GM23338 (cell line): Measurements from ENCODE around the gene PGM1. TPM values are rescaled to one million over a fixed set of nuclear protein-coding genes. Genes with fewer than 3 reads are reported as not detected.

Experiments used
- ATAC-seq: fragments of 200-7000 bp; cut with Tn5 transposase; 3 replicates; pipeline ENCODE4 v1.9.1; 2020
- DNase-seq: peaks from one replicate; pipeline ENCODE4 v3.0.0-alpha.2; 2015; ENCODE audit warnings: low spot score
- H2AFZ ChIP-seq: fragments of 200-600 bp; sonication (generic); 2 replicates; pipeline ENCODE4 v1.8.0; 2016; ENCODE audit warnings: antibody characterized with exemption, mild to moderate bottlenecking, moderate library complexity
- H3F3A ChIP-seq: fragments of 200-600 bp; sonication (generic); replicated peaks from 2 replicates; pipeline ENCODE4 v1.8.0; 2017; ENCODE audit warnings: antibody characterized with exemption, mixed run types, low read depth
- H3K27ac ChIP-seq: fragments of 200-600 bp; sonication (generic); 2 replicates; pipeline ENCODE4 v1.6.1; 2016; ENCODE audit warnings: low read depth
- H3K27me3 ChIP-seq: fragments of 200-600 bp; sonication (generic); 2 replicates; pipeline ENCODE4 v1.8.0; 2016; ENCODE audit warnings: mild to moderate bottlenecking, mixed run types, moderate library complexity; ENCODE audit not compliant: insufficient read depth
- H3K36me3 ChIP-seq: fragments of 200-600 bp; sonication (generic); 2 replicates; pipeline ENCODE4 v1.8.0; 2016; ENCODE audit warnings: mild to moderate bottlenecking; ENCODE audit not compliant: insufficient read depth
- H3K4me1 ChIP-seq: fragments of 200-600 bp; sonication (generic); 2 replicates; pipeline ENCODE4 v1.8.0; 2016; ENCODE audit warnings: mild to moderate bottlenecking, moderate library complexity; ENCODE audit not compliant: insufficient read depth
- H3K4me2 ChIP-seq: fragments of 200-600 bp; sonication (generic); 2 replicates; pipeline ENCODE4 v1.7.1; 2017; ENCODE audit warnings: mixed run types
- H3K4me3 ChIP-seq: fragments of 200-600 bp; sonication (generic); 2 replicates; pipeline ENCODE4 v1.6.1; 2016; ENCODE audit warnings: mixed run types
- H3K79me2 ChIP-seq: fragments of 200-600 bp; sonication (generic); replicated peaks from 2 replicates; pipeline ENCODE4 v1.8.0; 2017; ENCODE audit warnings: mild to moderate bottlenecking; ENCODE audit not compliant: insufficient read depth
- H3K9me2 ChIP-seq: fragments of 200-600 bp; sonication (generic); 2 replicates; pipeline ENCODE4 v1.8.0; 2017; ENCODE audit not compliant: insufficient read depth
- H4K20me1 ChIP-seq: fragments of 200-600 bp; sonication (generic); replicated peaks from 2 replicates; pipeline ENCODE4 v1.8.0; 2017; ENCODE audit warnings: mild to moderate bottlenecking; ENCODE audit not compliant: insufficient read depth
- H3K27ac Mint-ChIP-seq: 2 replicates; pipeline ENCODE4 v1.8.0; 2020; ENCODE audit warnings: inconsistent platforms, mild to moderate bottlenecking, moderate library complexity, mixed read lengths
- H3K27me3 Mint-ChIP-seq: 3 replicates; pipeline ENCODE4 v1.8.0; 2022; ENCODE audit warnings: low read depth, mild to moderate bottlenecking, moderate library complexity, mixed read lengths, inconsistent platforms; ENCODE audit not compliant: insufficient read depth, poor library complexity
- H3K36me3 Mint-ChIP-seq: 3 replicates; pipeline ENCODE4 v1.8.0; 2021; ENCODE audit warnings: low read depth, mild to moderate bottlenecking, inconsistent platforms, moderate library complexity, mixed read lengths
- H3K4me1 Mint-ChIP-seq: 3 replicates; pipeline ENCODE4 v1.8.0; 2020; ENCODE audit warnings: mild to moderate bottlenecking, inconsistent platforms, mixed read lengths
- H3K4me3 Mint-ChIP-seq: 3 replicates; pipeline ENCODE4 v1.8.0; 2021; ENCODE audit warnings: moderate library complexity, mild to moderate bottlenecking, inconsistent platforms, mixed read lengths
- H3K9me3 Mint-ChIP-seq: 3 replicates; pipeline ENCODE4 v1.8.0; 2020; ENCODE audit warnings: moderate library complexity, mild to moderate bottlenecking, inconsistent platforms, mixed read lengths
- CREB1 ChIP-seq: fragments of 250-450 bp; sonication (Bioruptor Pico); IDR thresholded peaks from 2 replicates; pipeline ENCODE4 v1.5.0; 2020; ENCODE audit warnings: low read depth, mild to moderate bottlenecking, moderate library complexity
- CTCF ChIP-seq, 2 experiments: fragments of 200-600 bp in 1 of 2; sonication (generic) in 1 of 2; conservative IDR thresholded peaks; 2 replicates each; pipeline versions ENCODE4 v1.5.1 to v1.6.1; 2016 to 2017; ENCODE audit warnings: antibody characterized with exemption in 2 of 2, low read depth in 2 of 2, mild to moderate bottlenecking in 2 of 2, moderate library complexity in 1 of 2
- ETS1 ChIP-seq: IDR thresholded peaks from 2 replicates; pipeline ENCODE4 v1.6.1; 2016; ENCODE audit warnings: antibody characterized with exemption
- EZH2 ChIP-seq: fragments of 200-600 bp; sonication (generic); IDR thresholded peaks from one replicate; pipeline ENCODE4 v1.8.0; 2017; ENCODE audit warnings: antibody characterized with exemption, mild to moderate bottlenecking, low read depth; ENCODE audit not compliant: unreplicated experiment
- EZH2phosphoT487 ChIP-seq: fragments of 200-600 bp; sonication (generic); IDR thresholded peaks from one replicate; pipeline ENCODE4 v1.8.1; 2018; ENCODE audit warnings: antibody characterized with exemption; ENCODE audit not compliant: unreplicated experiment
- JUNB ChIP-seq: IDR thresholded peaks from one replicate; pipeline ENCODE4 v1.6.1; 2016; ENCODE audit warnings: antibody characterized with exemption; ENCODE audit not compliant: unreplicated experiment
- NANOG ChIP-seq: IDR thresholded peaks from 2 replicates; pipeline ENCODE4 v1.6.1; 2016; ENCODE audit warnings: antibody characterized with exemption, borderline replicate concordance
- POLR2AphosphoS5 ChIP-seq: IDR thresholded peaks from 2 replicates; pipeline ENCODE4 v1.6.1; 2016; ENCODE audit warnings: antibody characterized with exemption, low read depth
- REST ChIP-seq: IDR thresholded peaks from one replicate; pipeline ENCODE4 v1.6.1; 2018; ENCODE audit warnings: antibody characterized with exemption; ENCODE audit not compliant: unreplicated experiment
- STAT1 ChIP-seq: IDR thresholded peaks from one replicate; pipeline ENCODE4 v1.6.1; 2016; ENCODE audit warnings: antibody characterized with exemption; ENCODE audit not compliant: unreplicated experiment
- ZNF114 ChIP-seq: fragments of 250-450 bp; sonication (Bioruptor Pico); IDR thresholded peaks from 2 replicates; pipeline ENCODE4 v1.5.0; 2020; ENCODE audit warnings: mild to moderate bottlenecking, moderate library complexity
- polyA plus RNA-seq: library from polyadenylated mRNA; unstranded; fragments of >200 nt; fragmentation: Nextera tagmentation; extraction: Ambion mirVana; gene quantifications from 2 replicates; pipeline ENCODE4 v1.2.1, GENCODE V29; 2016
- total RNA-seq: library from RNA; depleted of rRNA; stranded (reverse); fragments of >200 nt; shearing (Covaris generic); gene quantifications from 2 replicates; pipeline ENCODE4 v1.2.3, GENCODE V29; 2014

PGM1 gene
- total and polyA plus RNA-seq, 2 experiments from 2014 or later, result 20.9 to 71.9 TPM

GRCh38 chr1:63600248-63600647, 7.0 kb downstream of the PGM1 start:
- H3F3A ChIP-seq, result no peaks in the 10 kb centered on the region
- no peaks in the 10 kb centered on the region for H3K36me3 ChIP-seq
- H3K9me3 Mint-ChIP-seq, result no peaks in the 10 kb centered on the region
- no peaks in the 10 kb centered on the region for H3K36me3 Mint-ChIP-seq
- no peak overlapping the region for H3K27ac ChIP-seq
- peaks cover 5% of the 10 kb centered on the region for H3K79me2 ChIP-seq
- H3K4me1 Mint-ChIP-seq, result peaks cover 16% of the 10 kb centered on the region
- no peaks in the 10 kb centered on the region for H3K27me3 Mint-ChIP-seq
- no peak overlapping the region for H3K4me2 ChIP-seq
- H3K27ac Mint-ChIP-seq, result no peak overlapping the region
- no peak overlapping the region for H3K4me3 ChIP-seq
- H3K4me1 ChIP-seq, result peaks cover 7% of the 10 kb centered on the region; the same call in 1 of the 2 replicates
- DNase-seq (no peak), ATAC-seq (no peak)
- H3K27me3 ChIP-seq, result no peaks in the 10 kb centered on the region
- no peak overlapping the region for H2AFZ ChIP-seq
- no peak for TF ChIP-seq ETS1
- TF ChIP-seq CREB1 (CRISPR knock-in tag), result no peak
- no peak for TF ChIP-seq STAT1
- TF ChIP-seq REST, result no peak
- TF ChIP-seq EZH2, result no peak
- TF ChIP-seq ZNF114, result no peak
- no peak for TF ChIP-seq POLR2AphosphoS5
- no peak for TF ChIP-seq CTCF (conservative IDR thresholded peaks at IDR 0.05; ENCODE audit: low read depth in 2 of 2)
- no peak for TF ChIP-seq JUNB
- no peak for TF ChIP-seq NANOG
- H3K4me3 Mint-ChIP-seq, result no peak overlapping the region
- H4K20me1 ChIP-seq, result peaks cover 9% of the 10 kb centered on the region
- peaks cover 6% of the 10 kb centered on the region for H3K9me2 ChIP-seq

GRCh38 chr1:63601061-63601460, 7.8 kb downstream of the PGM1 start:
- ATAC-seq (no peak), DNase-seq (no peak)
- Histone ChIP-seq H3K4me3 (no peak overlapping the region), H3K36me3 (no peaks in the 10 kb centered on the region), H3K9me2 (peaks cover 6% of the 10 kb centered on the region), H3F3A (no peaks in the 10 kb centered on the region), H3K4me2 (no peak overlapping the region), H3K27me3 (no peaks in the 10 kb centered on the region), H2AFZ (no peak overlapping the region), H4K20me1 (peaks cover 9% of the 10 kb centered on the region), H3K79me2 (peaks cover 4% of the 10 kb centered on the region), H3K27ac (no peak overlapping the region), H3K4me1 (peaks cover 7% of the 10 kb centered on the region; the same call in 1 of the 2 replicates)
- no peak overlapping the region for H3K4me3 Mint-ChIP-seq
- no peaks in the 10 kb centered on the region for H3K36me3 Mint-ChIP-seq
- peaks cover 16% of the 10 kb centered on the region for H3K4me1 Mint-ChIP-seq
- H3K27ac Mint-ChIP-seq, result no peak overlapping the region
- no peaks in the 10 kb centered on the region for H3K9me3 Mint-ChIP-seq
- H3K27me3 Mint-ChIP-seq, result no peaks in the 10 kb centered on the region
- TF ChIP-seq EZH2phosphoT487, result no peak
- no peak for TF ChIP-seq ETS1
- no peak for TF ChIP-seq JUNB
- no peak for TF ChIP-seq ZNF114
- no peak for TF ChIP-seq EZH2
- no peak for TF ChIP-seq REST
